ENCODE results near the gene DLG5.
A peak's percentile ranks its signal among the peaks of the same experiment; 100 is the strongest.
"Not testable (repeated sequence)": the region's sequence is repeated elsewhere in the genome, so short reads cannot be mapped to it uniquely, and the experiment has no call there.

DLG5 gene

DNA sequence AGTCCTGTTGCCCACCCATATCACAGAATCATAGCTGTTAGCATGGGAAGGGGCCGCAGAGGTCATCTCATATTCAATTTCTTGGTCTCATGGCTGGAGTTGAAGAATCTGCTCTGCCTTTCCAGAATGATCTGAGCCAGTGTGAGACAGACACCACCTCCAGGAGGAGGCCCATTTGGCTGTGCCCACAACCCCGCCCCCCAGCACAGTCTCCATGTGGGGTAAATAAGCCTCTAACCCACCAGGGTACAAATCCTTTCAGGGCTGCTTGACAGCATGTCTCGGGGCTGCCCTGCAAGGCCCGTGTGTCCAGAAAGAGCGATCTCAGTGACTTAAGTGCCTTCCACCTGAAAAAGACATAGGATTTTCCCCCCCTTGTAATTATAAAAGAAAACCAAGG is 137.5 kb downstream of the DLG5 start:
- no peak for DNase-seq

DNA sequence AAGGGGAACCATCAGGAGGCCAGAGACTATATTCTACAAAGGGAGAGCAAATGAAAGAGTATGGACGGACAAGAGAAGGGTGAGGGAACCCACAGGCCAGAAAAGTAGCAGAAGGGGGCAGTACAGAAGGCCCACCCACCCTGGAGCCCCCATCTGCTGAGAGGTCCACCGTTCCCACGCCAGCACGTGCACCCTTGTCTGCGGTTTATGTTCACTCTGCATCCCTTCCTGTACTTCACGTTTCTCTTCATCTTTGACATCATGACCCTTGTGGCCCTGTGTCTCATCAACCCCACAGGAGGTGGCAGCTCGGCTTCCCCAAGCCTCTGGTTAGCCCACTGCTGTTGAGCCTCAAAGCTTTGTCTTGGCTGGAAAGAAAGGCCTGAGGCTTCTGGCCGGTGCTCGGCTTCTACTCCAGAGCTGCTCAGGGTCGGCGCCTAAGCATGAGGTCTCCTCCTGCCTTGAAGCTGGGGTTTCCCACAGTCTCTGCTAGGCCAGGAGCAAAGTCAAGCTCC is 138.0 kb downstream of the DLG5 start:
- no peak for DNase-seq

DNA sequence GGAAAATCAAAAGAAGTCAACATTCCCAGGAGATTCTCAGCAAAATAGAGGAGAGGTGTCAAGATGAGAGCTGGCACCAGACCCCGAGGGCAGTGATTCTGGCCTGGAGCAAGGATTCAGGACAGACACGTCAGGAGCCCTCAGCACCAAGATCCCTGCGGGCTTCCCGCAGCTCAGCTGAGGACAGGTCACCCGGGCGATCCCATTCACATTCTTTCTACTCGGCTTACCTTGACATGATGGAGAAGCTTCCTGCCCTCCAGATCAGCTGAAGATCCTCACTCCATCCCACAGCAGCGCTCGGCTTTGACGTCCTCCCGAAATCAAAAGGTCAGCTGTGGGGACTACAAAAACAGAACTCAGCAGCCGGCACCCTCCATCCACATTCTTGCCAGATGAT is 139.1 kb downstream of the DLG5 start:
- DNase-seq = no peak

DNA sequence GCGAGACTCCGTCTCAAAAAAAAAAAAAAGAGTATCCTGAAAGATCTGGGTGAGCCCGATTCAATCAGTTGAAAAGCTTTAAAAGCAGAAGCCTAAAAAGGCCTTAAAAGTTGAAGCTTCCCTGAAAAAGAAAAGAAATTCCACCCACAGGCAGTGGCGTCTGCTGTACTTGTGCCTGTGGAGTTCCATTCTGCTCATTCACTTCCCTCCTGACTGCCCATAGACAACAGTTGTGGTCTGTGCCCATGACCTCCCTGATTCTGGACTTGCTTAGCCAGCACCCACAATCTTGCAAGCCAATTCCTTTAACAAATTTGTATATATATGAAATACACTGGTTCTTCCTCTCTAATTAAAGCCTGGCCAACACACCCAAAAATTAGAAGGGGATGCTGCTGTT is 141.7 kb downstream of the DLG5 start:
- DNase-seq = no peak

DNA sequence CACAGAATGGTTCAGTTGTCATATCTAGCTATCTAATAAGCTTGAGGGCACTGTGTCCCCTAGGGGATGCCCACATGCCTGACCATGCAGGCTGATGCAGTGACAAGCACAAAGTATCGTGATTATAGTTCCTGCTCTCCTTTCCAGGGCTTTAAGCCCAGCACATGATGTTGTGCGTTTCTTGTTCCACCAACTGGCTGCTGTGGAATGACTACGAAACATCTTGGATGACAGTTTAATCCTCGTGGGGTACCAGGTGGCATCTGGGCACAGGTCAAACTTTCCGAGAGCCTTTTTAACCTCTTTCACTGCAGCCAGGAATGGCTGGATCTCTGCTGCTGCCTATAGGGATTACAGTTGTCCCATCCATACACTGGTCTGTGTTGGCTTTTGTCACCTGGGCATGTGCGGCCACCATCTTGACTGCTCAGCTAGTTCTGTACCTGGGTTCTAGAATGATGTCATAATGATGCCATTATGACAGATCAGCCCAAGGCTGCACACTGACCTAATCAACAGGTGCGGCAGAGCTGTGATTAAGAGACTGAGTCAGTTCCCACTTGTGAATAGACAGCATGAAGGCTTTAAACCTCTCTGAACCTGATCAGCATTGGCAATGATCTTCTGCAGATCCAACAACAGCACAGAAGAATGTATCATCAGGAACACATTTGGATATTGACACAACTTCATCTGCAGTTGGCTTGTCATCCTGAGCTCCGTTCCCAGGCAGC is 144.1 kb downstream of the DLG5 start:
- DNase-seq = no peak

DNA sequence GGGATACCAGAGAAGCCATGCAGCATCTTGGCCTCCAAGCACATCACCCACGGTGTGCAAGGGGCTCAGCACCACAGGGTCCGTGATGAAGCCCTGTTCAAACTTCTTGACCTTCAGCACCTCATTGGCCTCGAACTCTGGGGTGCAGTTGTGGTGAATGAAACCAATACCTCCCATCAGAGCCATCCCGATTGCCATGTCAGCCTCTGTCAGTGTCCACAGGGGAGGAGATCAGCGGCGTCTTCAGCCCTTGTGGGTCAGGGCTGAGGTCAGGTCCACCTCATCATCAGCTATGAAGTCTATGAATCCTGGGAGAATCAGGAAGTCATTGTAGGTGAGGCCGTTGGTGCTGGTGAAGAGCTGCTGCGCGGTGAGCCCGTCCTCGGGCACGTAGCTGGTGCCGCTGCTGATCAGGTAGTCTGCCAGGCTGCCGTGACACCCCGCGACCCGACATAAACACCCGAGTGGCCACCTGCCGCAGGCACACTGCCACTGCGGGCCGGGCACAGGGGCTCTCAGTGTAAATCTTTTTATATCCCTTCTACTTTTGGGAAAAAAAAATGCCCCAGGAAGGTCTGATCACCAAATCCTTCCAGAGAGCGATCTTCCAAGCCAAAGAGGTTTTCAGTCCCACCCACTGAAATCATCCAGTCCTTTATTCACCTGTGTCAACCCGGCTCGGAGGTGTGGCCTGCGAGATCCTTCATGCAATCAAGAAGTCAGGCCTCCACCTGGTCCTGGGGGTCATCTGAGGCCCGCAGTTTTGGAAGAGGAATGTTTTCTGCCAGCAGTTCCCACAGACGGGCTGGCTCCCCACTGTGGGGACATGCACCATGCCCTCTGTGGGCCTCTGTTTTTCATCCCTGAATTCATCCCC is 144.9 kb downstream of the DLG5 start:
- DNase-seq = no peak

DNA sequence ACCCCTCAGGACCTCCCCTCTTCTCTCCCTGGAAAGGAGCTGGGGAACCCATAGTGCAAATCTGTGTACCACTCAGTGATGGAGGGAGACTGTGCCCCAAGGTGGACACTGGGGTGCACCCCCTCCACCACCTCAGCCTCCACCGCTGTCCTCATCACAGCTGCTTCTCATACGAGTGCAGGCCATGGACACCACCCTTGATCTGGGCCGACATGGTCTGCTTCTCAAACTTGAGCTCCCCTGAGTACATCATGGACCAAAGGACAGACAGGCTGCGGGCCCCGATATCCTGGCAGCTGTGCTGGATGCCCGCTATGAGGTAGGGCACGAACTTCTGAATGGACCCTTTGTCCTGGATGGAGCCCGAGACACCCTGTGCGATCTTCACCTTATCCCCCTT is 146.4 kb downstream of the DLG5 start:
- DNase-seq = no peak

DNA sequence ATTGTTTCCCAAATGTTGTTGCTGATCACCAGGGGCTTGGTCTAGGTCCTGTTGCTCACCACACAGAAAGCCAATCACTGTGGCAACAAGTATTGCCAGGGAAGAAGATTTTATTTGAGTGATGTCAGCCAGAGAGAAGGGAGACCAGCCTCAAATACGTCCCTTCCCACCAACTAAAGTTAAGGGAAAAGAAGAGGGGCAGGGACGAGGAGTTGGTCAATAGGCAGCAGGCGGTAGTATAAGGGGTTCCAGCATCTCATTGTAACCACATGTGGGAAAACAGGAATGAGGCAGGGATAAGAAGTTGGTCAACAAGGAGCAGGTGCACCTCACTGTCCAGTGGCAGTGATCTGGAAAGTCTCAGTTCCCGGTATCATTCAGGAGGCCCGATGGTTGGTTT is 150.1 kb downstream of the DLG5 start:
- no peak for DNase-seq

DNA sequence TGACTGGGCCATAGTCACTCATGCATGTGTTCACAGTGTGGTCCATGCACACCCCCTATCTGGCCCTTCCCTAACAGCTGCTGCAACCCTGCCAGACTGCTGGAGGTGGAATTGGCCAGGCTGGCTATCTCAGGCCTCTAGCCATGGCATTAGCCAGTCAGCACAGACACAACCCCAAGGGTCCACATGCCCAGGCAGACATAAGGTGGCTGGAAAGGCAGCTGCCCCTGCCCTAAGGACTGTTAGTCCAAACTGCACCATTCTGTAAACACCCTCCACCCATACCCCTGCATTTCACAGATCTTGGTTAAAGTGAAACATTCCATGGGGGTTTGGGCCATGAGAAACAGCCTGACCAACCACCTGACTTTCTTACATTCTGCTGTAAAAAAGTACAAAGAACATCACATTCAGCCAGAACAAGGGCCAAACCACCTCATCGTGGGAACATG is 151.6 kb downstream of the DLG5 start:
- DNase-seq = no peak

DNA sequence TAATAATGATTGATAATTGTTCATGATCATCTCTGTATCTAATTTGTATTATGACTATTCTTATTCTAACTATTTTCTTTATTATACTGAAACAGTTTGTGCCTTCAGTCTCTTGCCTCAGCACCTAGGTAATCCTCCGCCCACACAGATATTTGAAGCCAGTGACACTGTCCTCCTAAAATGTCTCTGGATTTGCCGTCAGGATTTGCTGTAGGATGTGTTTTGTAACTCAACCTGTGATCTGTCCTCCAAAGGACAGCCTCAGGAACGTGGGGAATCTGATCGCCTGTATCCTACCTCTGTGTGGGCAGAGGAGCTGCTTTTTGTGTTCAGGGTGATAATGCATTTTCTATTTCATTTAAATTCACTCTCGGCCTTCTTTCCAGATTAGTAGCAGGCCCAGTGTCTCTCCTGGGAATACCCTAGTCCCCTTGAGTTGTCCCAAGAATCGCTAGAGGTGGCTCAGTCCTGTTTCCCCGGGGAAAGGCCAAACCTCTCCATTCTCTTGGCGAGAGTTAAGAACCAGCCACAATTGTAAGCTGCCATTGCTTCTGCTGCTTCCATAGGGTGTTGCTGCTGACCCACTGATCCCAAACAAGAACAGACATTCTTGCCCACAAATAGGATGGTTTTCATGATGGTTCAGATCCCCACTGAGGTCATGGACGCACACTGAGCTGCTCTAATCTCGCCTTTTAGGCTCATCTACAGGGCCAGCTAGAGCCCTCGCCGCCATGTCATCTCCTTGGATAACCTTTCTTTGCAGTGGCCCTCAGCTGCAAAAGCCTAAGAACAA is 152.7 kb downstream of the DLG5 start:
- DNase-seq = no peak

DNA sequence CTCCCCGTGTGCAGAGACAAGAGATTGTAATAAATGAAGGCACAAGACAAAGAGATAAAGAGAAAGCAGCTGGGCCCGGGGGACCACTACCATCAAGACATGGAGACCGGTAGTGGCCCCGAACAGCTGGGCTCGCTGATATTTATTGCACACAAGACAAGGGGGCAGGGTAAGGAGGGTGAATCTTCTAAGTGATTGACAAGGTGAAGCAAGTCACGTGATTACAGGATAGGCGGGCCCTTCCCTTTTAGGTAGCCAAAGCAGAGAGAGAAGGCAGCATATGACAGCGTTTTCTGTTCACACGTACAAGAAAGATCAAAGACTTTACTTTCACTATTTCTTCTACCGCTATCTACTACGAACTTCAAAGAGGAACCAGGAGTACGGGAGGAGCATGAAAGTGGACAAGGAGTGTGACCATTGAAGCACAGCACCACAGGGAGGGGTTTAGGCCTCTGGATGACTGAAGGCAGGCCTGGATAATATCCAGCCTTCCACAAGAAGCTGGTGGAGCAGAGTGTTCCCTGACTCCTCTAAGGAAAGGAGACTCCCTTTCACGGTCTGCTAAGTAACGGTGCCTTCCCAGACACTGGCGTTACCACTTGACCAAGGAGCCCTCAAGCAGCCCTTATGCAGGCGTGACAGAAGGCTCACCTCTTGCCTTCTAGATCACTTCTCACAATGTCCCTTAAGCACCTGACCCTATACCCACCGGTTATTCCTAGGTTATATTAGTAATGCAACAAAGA is 153.5 kb downstream of the DLG5 start:
- not testable (repeated sequence) for DNase-seq

DNA sequence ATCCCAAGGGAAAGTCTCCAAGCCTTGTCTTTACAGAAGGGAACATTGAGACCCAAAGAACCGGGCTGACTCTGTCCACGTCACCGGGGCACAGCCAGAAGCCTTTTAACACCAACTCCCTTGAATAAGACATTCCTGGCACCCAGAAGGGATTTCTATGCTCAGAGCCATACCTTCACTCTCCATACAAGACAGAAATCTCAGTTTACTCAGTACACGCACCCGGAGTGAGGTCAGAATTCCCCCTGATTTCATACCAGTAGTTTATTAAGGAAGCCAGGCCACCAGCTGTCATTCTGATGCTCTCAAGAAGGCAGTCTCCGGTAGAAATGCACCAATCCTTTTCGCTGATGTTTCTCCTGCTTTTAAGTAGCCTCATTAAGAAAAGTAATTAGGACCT is 154.7 kb downstream of the DLG5 start:
- DNase-seq = no peak

DNA sequence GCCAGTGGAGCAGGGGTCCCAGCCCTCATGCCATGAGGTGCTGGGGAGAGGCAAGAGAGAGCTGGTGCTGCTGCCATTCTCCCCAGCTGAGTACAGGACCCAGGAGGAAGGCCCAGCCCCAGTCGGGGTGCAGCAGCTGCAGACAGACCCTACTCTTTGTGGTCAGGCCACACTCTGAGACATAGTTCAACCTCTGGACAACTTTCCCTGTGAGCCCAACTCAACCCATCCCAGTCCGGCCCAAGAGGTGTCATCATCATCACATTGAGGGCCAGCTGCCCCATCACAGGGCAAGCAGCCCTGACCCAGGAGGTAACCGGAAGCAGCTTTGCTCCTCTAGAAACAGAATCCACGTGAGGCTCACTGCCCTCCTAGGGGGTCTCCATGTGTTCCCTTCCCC is 155.1 kb downstream of the DLG5 start:
- no peak for DNase-seq

DNA sequence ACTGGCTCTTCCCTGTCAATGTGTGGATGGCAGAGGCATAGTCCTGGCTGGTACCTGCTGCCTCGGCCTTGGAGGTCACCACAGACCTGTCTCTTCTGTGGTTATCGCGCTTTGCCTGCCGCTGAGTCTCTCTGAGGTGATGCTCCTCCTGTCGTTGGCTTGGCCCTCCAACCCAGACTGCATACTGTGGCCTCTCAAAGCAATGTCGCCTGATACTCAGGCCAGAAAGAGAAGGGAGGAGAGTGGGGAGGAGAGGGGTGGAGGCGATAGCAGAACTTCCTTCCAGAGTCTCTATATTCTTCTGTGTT is 155.7 kb downstream of the DLG5 start:
- no peak for DNase-seq

DNA sequence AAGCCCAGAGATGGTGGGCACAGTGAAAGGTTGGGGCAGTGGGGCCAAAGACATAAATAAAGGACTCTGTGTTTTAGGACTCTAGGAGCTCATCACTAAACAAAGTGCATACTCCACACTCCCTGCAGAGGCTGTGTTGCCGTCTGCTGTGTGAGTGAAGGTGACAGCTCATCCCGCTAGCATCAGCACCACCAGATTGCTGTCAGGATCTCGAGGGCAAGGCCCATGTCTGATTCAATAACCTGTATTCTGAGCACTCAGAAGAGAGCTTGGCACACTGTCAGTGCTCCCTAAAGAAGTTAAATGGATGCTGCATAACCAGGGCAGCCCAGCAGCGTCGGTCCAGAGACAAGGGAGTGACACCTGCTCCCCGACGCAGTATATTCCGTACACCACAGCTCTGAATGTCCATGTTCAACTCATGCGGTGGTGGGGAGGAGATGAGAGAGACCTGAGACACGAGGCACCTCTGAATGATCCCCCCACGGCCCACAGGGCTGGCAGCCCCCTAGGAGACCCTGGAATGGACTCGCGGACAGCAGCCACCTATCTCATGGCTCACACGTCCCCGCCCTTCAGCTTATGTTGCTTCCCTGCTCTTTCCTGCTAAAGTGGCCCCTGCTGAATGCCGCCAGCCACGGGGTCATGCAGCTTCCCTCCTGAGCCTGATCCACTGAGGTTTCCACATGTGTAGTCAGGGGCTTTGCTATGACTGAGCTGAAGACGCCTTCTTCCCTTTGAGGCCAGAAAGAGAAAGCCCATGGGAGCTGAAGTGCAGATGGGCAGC is 156.3 kb downstream of the DLG5 start:
- DNase-seq = no peak

DNA sequence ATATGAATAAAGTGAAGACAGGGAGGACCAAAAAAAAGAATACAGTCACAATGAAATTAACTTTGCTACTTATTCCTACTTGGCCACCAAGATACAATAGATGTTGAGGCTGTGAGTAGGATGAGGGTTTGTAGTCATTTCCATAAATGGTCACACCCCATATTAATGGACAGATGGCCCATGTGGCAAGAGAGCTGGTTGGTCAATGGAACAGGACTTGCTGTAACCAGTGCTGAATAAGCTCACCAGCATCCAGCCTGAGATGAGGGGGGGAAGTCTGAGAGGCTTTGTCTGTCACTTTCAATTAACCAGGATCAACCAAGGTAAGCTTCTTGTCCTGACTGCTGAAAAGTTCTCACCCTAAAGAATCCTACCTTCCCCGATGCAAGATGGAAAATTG is 158.5 kb downstream of the DLG5 start:
- no peak for DNase-seq

DNA sequence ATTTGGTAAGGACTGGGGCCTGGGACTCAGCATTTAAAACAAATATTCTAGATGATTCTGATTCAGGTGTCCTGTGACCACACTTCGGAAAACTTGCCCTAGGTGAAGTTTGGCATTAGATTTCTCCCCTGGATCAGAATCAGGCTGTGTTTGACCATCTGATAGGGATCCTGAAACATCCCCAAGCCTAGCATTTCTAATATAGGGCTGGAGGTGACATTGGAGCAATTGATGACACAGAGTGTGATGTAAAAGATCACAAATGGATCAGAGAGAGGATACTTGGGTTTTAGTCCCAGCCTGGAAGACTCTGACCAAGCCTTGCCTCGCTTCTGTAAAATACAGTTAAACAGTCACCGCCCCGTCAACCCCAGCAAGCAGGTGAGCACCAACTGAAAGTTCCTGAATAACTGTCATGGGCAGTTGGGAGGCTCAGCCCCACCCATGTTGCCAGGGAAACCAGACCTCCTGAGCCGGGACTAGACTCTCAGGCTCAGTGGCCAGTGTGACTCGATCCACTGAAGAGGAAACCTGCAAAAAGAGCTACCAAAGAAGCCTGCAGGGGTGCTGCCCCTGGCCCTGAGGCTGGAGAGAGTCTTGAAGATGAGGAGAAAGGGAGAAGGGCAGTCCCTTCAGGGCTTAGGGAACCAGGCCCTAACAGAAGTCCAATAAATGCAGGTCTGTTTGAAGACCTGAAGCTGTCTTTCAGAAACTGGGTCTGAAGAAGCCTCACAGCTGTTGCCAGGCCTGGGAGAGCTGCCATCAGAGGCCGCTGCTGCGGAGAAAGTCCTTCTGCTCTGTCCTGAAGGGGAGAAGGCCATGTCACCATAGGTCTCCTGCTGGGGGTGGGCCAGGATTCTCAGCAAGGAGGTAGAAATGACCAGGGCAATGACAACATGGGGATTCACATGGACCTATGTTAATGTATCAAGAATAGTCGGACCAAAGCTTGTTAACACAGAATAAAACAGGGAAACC is 162.8 kb downstream of the DLG5 start:
- peak; percentile 42 for DNase-seq

DNA sequence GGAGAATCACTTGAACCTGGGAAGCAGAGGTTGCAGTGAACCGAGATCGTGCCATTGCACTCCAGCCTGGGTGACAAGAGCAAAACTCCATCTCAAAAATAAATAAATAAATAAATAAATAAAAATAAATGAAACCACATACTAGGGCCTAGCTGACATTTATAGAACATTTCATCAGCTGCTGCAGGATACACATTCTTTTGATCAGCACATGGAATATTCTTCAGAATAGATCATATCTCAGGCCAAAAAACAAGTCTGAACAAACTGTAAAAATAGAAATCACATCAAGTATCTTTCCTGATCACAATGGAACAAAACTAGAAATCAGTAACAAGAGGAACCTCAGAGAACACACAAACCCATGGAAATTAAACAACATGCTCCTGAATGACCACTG is 168.1 kb downstream of the DLG5 start:
- not testable (repeated sequence) for DNase-seq

DNA sequence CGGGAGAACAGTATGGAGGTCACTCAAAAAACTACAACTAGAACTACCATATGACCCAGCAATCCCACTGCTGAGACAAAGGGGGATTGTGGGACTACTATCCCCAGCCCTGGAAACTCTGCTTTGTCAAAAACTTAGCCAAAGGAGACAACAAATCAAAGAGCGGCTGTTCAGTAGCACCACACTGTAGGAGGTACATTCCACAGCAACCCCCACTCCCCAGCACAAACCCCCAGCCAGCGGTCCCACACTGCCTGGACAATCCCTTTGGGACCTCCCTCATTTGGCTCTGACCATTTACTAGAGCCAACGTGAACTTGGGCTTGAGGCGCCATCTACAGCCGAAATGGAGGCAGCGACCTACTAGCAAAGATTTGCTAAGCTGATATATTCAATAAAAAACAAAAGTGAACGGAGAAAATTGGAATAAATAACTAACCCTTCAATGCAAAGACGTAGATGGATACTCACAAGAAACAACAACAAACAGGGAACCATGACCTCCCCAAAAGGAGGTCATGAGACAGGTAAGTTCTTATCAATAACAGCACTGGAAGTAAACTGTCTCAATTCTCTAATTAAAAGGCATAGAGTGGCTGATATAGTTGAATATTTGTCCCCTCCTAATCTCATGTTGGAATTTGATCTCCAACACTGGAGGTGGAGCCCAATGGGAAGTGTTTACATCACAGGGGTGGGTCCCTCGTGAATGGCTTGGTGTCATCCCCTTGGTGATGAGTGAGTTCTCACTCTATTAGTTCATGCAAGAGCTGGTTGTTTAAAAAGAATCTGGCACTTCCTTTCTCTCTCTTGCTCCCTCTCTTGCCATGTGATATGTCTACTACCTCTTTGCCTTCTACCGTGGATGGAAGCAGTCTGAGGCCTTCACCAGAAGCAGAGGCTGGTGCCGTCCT is 170.0 kb downstream of the DLG5 start:
- DNase-seq = peak; percentile 43
